ENCODE measurements around the gene GFER. TPM values are rescaled to one million over a fixed set of nuclear protein-coding genes. Genes with fewer than 3 reads are reported as not detected.

Gene GFER
- polyA plus RNA-seq, 1 of the 3 experiments (the other 2 are of a cell fraction) = 20.4 TPM

GRCh38 chr16:2015117-2015946 is 31.3 kb downstream of the GFER start:
- peaks cover 0 to 5% of the 10 kb centered on the region in 2 experiments; a peak in 1 of 4 replicates for H3K4me1 ChIP-seq (ENCODE audit: control insufficient read depth in 1 of 2, insufficient read depth in 2 of 2, low read depth in 1 of 2, low read length in 1 of 2)
- H3F3A ChIP-seq (replicated peaks; ENCODE audit: insufficient read depth) = peaks cover 2% of the 10 kb centered on the region
- H3K9ac ChIP-seq = no peak overlapping the region
- no peaks in the 10 kb centered on the region; the same call in 1 of the 2 replicates for H3K27me3 ChIP-seq (ENCODE audit: insufficient read depth)
- no peaks in the 10 kb centered on the region for H4K20me1 ChIP-seq (ENCODE audit: insufficient read depth)
- H3K36me3 ChIP-seq (replicated peaks in 1 of 2; ENCODE audit: control insufficient read depth in 1 of 2, insufficient read depth in 2 of 2, low read length in 1 of 2) = no peaks in the 10 kb centered on the region
- no peak overlapping the region for H3K4me2 ChIP-seq
- no peak overlapping the region for H3K27ac ChIP-seq (ENCODE audit: low read depth in 2 of 2, low read length in 1 of 2)
- H3K9me2 ChIP-seq = no peaks in the 10 kb centered on the region
- CTCF ChIA-PET = interaction anchor here (0.7 to 2.3 kb wide), 5 partner anchors 9 to 126 kb away, joined by 3 to 17 read pairs (median 6); no protein-coding TSS in a partner anchor
- peaks cover 5% of the 10 kb centered on the region for H3K79me2 ChIP-seq (ENCODE audit: insufficient read depth)
- DNase-seq = no peak
- POLR2A ChIA-PET = interaction anchor here (0.7 kb wide), 1 partner anchor 138 kb away, joined by 3 read pairs; no protein-coding TSS in a partner anchor
- H3K4me3 ChIP-seq (ENCODE audit: low read depth in 2 of 2, low read length in 1 of 2) = no peak overlapping the region
- H2AFZ ChIP-seq (ENCODE audit: low read depth) = no peak overlapping the region
- no peaks in the 10 kb centered on the region for H3K9me3 ChIP-seq
- WGBS (ENCODE audit: low lambda C conversion rate) = 73% methylated on average over 20 of the region's 24 CpGs
- TF ChIP-seq PBX3 (IDR thresholded peaks at IDR 0.05) (no peak), RXRA (IDR thresholded peaks at IDR 0.05; ENCODE audit: borderline replicate concordance, low read depth) (no peak), MXI1 (IDR thresholded peaks at IDR 0.05; ENCODE audit: low read depth, low read length) (no peak), USF2 (IDR thresholded peaks at IDR 0.05; ENCODE audit: borderline replicate concordance, low read depth, low read length) (no peak), IRF3 (IDR thresholded peaks at IDR 0.05; ENCODE audit: low read depth, low read length) (no peak), SMC3 (IDR thresholded peaks at IDR 0.05; ENCODE audit: low read depth, low read length) (no peak), JUND (IDR thresholded peaks at IDR 0.05) (no peak), EP300 (IDR thresholded peaks at IDR 0.05; ENCODE audit: borderline replicate concordance in 1 of 2, low read depth in 1 of 2, low read length in 1 of 2) (no peak), NFIC (IDR thresholded peaks at IDR 0.05; ENCODE audit: borderline replicate concordance) (no peak), CHD2 (IDR thresholded peaks at IDR 0.05; ENCODE audit: low read length, partially characterized antibody) (no peak), FOSL2 (IDR thresholded peaks at IDR 0.05; ENCODE audit: borderline replicate concordance, low read depth) (no peak), MEF2A (IDR thresholded peaks at IDR 0.05; ENCODE audit: borderline replicate concordance, low read depth) (no peak), CTCF (IDR thresholded peaks at IDR 0.05) (no peak)
